Neural progenitor cell (in vitro differentiated cells): ENCODE data around the gene SNX7. TPM values are rescaled to one million over a fixed set of nuclear protein-coding genes. Genes with fewer than 3 reads are reported as not detected.
A peak's percentile ranks its signal among the peaks of the same experiment; 100 is the strongest.

Source experiments
- DNase-seq: peaks from one replicate; pipeline ENCODE4 v3.0.0-alpha.2; 2016; ENCODE audit warnings: low spot score
- H2AFZ ChIP-seq: fragments of 200-600 bp; sonication (generic); replicated peaks from 2 replicates; pipeline ENCODE4 v1.6.1; 2016; ENCODE audit warnings: antibody characterized with exemption
- H3F3A ChIP-seq: fragments of 200-600 bp; sonication (generic); 2 replicates; pipeline ENCODE4 v1.6.1; 2016; ENCODE audit warnings: antibody characterized with exemption, low read depth
- H3K27ac ChIP-seq: fragments of 200-600 bp; sonication (generic); 2 replicates; pipeline ENCODE4 v1.5.1; 2016; ENCODE audit warnings: mild to moderate bottlenecking
- H3K27me3 ChIP-seq: fragments of 200-600 bp; sonication (generic); 2 replicates; pipeline ENCODE4 v1.6.1; 2016; ENCODE audit warnings: mild to moderate bottlenecking, moderate library complexity
- H3K36me3 ChIP-seq: fragments of 200-600 bp; sonication (generic); 2 replicates; pipeline ENCODE4 v1.5.1; 2016
- H3K4me1 ChIP-seq: fragments of 200-600 bp; sonication (generic); 2 replicates; pipeline ENCODE4 v1.6.1; 2016; ENCODE audit warnings: mixed run types
- H3K4me2 ChIP-seq: fragments of 200-600 bp; sonication (generic); 2 replicates; pipeline ENCODE4 v1.6.1; 2016
- H3K4me3 ChIP-seq: fragments of 200-600 bp; sonication (generic); 2 replicates; pipeline ENCODE4 v1.5.1; 2016
- H3K79me2 ChIP-seq: fragments of 200-600 bp; sonication (generic); 2 replicates; pipeline ENCODE4 v1.6.1; 2016; ENCODE audit warnings: low read depth
- H3K9ac ChIP-seq: fragments of 200-600 bp; sonication (generic); 2 replicates; pipeline ENCODE4 v1.6.1; 2016
- H3K9me3 ChIP-seq: fragments of 200-600 bp; sonication (generic); 2 replicates; pipeline ENCODE4 v1.5.1; 2016; ENCODE audit warnings: low read depth
- H4K20me1 ChIP-seq: fragments of 200-600 bp; sonication (generic); 2 replicates; pipeline ENCODE4 v1.6.1; 2016; ENCODE audit warnings: low read depth
- H3K27ac Mint-ChIP-seq: 3 replicates; pipeline ENCODE4 v1.8.0; 2021; ENCODE audit warnings: mixed read lengths
- H3K27me3 Mint-ChIP-seq: 2 replicates; pipeline ENCODE4 v1.8.0; 2022; ENCODE audit warnings: low read depth, mild to moderate bottlenecking, inconsistent platforms, moderate library complexity, mixed read lengths; ENCODE audit not compliant: insufficient read depth
- H3K36me3 Mint-ChIP-seq: 3 replicates; pipeline ENCODE4 v1.8.0; 2021; ENCODE audit warnings: mixed read lengths
- H3K4me1 Mint-ChIP-seq: 3 replicates; pipeline ENCODE4 v1.8.0; 2021; ENCODE audit warnings: mixed read lengths
- H3K4me3 Mint-ChIP-seq: 3 replicates; pipeline ENCODE4 v1.8.0; 2021; ENCODE audit warnings: mild to moderate bottlenecking, moderate library complexity, mixed read lengths
- H3K9me3 Mint-ChIP-seq: 3 replicates; pipeline ENCODE4 v1.8.0; 2020; ENCODE audit warnings: mixed read lengths
- EZH2 ChIP-seq: fragments of 200-600 bp; sonication (generic); IDR thresholded peaks from 2 replicates; pipeline ENCODE4 v1.6.1; 2017; ENCODE audit warnings: antibody characterized with exemption, mild to moderate bottlenecking, moderate library complexity
- EZH2phosphoT487 ChIP-seq: fragments of 200-600 bp; sonication (generic); IDR thresholded peaks from 2 replicates; pipeline ENCODE4 v1.6.1; 2017; ENCODE audit warnings: antibody characterized with exemption
- total RNA-seq: library from RNA; depleted of rRNA; stranded (reverse); fragments of >200 nt; gene quantifications from 2 replicates; pipeline ENCODE4 v1.2.3, GENCODE V29; 2015; ENCODE audit warnings: low replicate concordance
- TF ChIP-seq, protein P1 (sequence below): fragments of 200-600 bp; sonication (generic); IDR thresholded peaks from 2 replicates; pipeline ENCODE4 v1.5.1; 2017; ENCODE audit warnings: antibody characterized with exemption, mild to moderate bottlenecking

Gene SNX7
- total RNA-seq, 1 donor from 2014 or later, result 46.7 TPM

DNA sequence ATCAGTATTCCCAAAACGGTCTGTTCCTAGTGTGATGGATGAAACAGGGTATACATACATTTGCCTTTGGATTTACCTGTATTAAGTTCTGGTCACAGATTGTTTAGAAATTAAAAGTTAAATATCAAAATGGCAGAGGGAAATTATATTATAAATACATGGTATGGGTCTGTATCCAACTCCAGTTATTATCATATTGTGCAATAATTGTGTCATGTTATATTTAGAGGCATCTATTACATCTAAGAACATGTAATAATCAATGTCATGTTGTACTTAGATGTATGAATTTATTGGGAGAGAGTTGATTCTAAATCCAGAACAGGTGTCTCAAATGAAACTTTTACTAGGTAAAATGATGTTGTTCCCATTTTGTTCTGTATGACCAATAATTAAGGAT lies 79.6 kb downstream of the SNX7 start:
- no peak overlapping the region for H3K4me3 ChIP-seq
- no peak for DNase-seq
- no peaks in the 10 kb centered on the region for H4K20me1 ChIP-seq
- TF ChIP-seq EZH2, result no peak
- TF ChIP-seq EZH2phosphoT487, result no peak
- TF ChIP-seq, protein P1, sequence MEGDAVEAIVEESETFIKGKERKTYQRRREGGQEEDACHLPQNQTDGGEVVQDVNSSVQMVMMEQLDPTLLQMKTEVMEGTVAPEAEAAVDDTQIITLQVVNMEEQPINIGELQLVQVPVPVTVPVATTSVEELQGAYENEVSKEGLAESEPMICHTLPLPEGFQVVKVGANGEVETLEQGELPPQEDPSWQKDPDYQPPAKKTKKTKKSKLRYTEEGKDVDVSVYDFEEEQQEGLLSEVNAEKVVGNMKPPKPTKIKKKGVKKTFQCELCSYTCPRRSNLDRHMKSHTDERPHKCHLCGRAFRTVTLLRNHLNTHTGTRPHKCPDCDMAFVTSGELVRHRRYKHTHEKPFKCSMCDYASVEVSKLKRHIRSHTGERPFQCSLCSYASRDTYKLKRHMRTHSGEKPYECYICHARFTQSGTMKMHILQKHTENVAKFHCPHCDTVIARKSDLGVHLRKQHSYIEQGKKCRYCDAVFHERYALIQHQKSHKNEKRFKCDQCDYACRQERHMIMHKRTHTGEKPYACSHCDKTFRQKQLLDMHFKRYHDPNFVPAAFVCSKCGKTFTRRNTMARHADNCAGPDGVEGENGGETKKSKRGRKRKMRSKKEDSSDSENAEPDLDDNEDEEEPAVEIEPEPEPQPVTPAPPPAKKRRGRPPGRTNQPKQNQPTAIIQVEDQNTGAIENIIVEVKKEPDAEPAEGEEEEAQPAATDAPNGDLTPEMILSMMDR, result no peak
- no peak overlapping the region for H3K4me3 Mint-ChIP-seq
- no peaks in the 10 kb centered on the region for H3K4me1 Mint-ChIP-seq
- no peaks in the 10 kb centered on the region for H3K4me1 ChIP-seq
- H3K27me3 ChIP-seq, result no peaks in the 10 kb centered on the region
- H3K4me2 ChIP-seq, result no peak overlapping the region
- H3K36me3 ChIP-seq, result no peaks in the 10 kb centered on the region
- H3K27me3 Mint-ChIP-seq, result no peaks in the 10 kb centered on the region
- no peak overlapping the region for H3K9ac ChIP-seq
- H3K27ac ChIP-seq, result no peak overlapping the region
- no peaks in the 10 kb centered on the region for H3K9me3 Mint-ChIP-seq
- no peaks in the 10 kb centered on the region for H3K79me2 ChIP-seq
- no peak overlapping the region for H2AFZ ChIP-seq
- H3K36me3 Mint-ChIP-seq, result no peaks in the 10 kb centered on the region
- H3K27ac Mint-ChIP-seq, result no peak overlapping the region
- no peaks in the 10 kb centered on the region for H3F3A ChIP-seq
- no peaks in the 10 kb centered on the region for H3K9me3 ChIP-seq

DNA sequence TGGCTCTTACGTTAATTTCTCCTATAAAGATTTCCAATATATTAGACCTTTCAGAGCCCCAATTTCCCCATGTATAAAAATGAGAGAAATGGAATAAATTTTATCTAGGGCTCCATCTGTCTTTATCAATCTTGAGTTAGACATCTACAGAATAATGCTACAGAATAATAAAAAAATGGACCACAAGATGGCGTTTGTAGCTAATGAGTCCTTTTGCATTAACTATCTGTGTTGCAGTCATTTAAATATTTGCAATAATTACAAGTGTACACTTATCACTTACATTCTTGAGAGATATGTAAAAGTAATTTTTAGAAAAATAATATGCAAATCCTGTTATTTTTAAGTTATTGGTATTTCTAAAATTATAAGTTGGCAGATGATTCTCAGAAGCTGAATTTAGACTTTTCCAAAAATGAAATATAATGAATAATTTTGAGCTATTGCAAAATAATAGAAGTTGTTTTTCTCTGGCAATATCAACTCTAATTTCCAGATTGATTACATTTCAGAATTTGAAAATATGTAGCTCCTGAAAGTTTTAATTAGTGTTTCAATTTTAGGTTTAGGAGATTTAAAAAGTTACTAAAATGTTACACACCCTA lies 87.7 kb downstream of the SNX7 start:
- H3K4me3 ChIP-seq, result no peak overlapping the region
- H3K79me2 ChIP-seq, result no peaks in the 10 kb centered on the region
- H4K20me1 ChIP-seq, result no peaks in the 10 kb centered on the region
- no peaks in the 10 kb centered on the region for H3K9me3 ChIP-seq
- H3K27me3 ChIP-seq, result no peaks in the 10 kb centered on the region
- H3K9ac ChIP-seq, result no peak overlapping the region
- H2AFZ ChIP-seq, result no peak overlapping the region
- H3K9me3 Mint-ChIP-seq, result no peaks in the 10 kb centered on the region
- H3K36me3 Mint-ChIP-seq, result no peaks in the 10 kb centered on the region
- no peak overlapping the region for H3K4me3 Mint-ChIP-seq
- no peak overlapping the region for H3K27ac Mint-ChIP-seq
- no peak overlapping the region for H3K4me2 ChIP-seq
- no peak for DNase-seq
- no peak for TF ChIP-seq EZH2phosphoT487
- TF ChIP-seq, protein P1, result peak; percentile 56
- H3K4me1 ChIP-seq, result no peaks in the 10 kb centered on the region
- no peaks in the 10 kb centered on the region for H3K4me1 Mint-ChIP-seq
- no peaks in the 10 kb centered on the region for H3K36me3 ChIP-seq
- no peaks in the 10 kb centered on the region for H3K27me3 Mint-ChIP-seq
- H3K27ac ChIP-seq, result no peak overlapping the region
- no peaks in the 10 kb centered on the region for H3F3A ChIP-seq

DNA sequence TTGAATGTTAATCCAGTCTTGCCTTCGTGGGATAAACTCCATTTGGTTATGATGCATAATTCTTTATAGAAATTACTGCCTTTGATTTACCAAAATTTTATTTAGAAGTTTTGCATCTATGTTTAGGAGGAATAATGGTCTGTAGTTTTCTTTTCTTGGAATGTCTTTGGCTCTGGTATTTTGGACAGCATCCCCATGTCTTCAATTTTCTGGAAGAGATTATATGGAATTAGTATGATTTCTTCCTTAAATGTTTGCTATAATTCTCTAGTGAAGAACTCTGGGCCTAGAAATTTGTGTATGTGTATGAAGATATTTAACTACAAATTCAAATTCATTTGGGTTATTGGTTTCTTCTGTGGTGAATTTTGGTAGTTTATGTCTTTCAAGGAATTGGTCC lies 92.7 kb downstream of the SNX7 start:
- Mint-ChIP-seq H3K9me3 (no peaks in the 10 kb centered on the region), H3K27me3 (no peaks in the 10 kb centered on the region), H3K27ac (no peak overlapping the region), H3K4me1 (no peaks in the 10 kb centered on the region), H3K4me3 (no peak overlapping the region), H3K36me3 (no peaks in the 10 kb centered on the region)
- H3K4me3 ChIP-seq, result no peak overlapping the region
- DNase-seq, result no peak
- H3K27ac ChIP-seq, result no peak overlapping the region
- no peaks in the 10 kb centered on the region for H3K4me1 ChIP-seq
- no peak overlapping the region for H3K4me2 ChIP-seq
- H3K27me3 ChIP-seq, result no peaks in the 10 kb centered on the region
- H3K9me3 ChIP-seq, result peaks cover 4% of the 10 kb centered on the region
- TF ChIP-seq EZH2 (no peak), EZH2phosphoT487 (no peak)
- TF ChIP-seq, protein P1, result no peak
- H3F3A ChIP-seq, result no peaks in the 10 kb centered on the region
- no peaks in the 10 kb centered on the region for H3K36me3 ChIP-seq
- no peak overlapping the region for H3K9ac ChIP-seq
- H2AFZ ChIP-seq, result no peak overlapping the region
- no peaks in the 10 kb centered on the region for H4K20me1 ChIP-seq
- H3K79me2 ChIP-seq, result no peaks in the 10 kb centered on the region
